ENCODE measurements around the gene DSE.

- TF ChIP-seq EZH2 (IDR thresholded peaks at IDR 0.05; ENCODE audit: low read length, unreplicated experiment) (no peak), CTCF (conservative IDR thresholded peaks at IDR 0.05; ENCODE audit: low read depth, low read length) (no peak), EZH2phosphoT487 (IDR thresholded peaks at IDR 0.05; ENCODE audit: borderline replicate concordance, low read length) (no peak)
Measured at GRCh38 chr6:116413357-116413756, 42.6 kb downstream of the DSE start.

Data from PC-3 (cell line).